Measurements from ENCODE around the gene KCNQ5. TPM values are rescaled to one million over a fixed set of nuclear protein-coding genes. Genes with fewer than 3 reads are reported as not detected.
"Not testable (repeated sequence)": the region's sequence is repeated elsewhere in the genome, so short reads cannot be mapped to it uniquely, and the experiment has no call there.

Gene KCNQ5
- total RNA-seq (2014; rRNA removed; shearing (Covaris generic)): 13.9 and 24.1 TPM in 2 replicates
- polyA plus RNA-seq (2015; cell fraction: cytosol; rRNA removed): 21.7 and 38.0 TPM in 2 replicates
- 13.5 and 16.7 TPM in 2 replicates for polyA plus RNA-seq (2015; cell fraction: nucleus; rRNA removed)

DNA sequence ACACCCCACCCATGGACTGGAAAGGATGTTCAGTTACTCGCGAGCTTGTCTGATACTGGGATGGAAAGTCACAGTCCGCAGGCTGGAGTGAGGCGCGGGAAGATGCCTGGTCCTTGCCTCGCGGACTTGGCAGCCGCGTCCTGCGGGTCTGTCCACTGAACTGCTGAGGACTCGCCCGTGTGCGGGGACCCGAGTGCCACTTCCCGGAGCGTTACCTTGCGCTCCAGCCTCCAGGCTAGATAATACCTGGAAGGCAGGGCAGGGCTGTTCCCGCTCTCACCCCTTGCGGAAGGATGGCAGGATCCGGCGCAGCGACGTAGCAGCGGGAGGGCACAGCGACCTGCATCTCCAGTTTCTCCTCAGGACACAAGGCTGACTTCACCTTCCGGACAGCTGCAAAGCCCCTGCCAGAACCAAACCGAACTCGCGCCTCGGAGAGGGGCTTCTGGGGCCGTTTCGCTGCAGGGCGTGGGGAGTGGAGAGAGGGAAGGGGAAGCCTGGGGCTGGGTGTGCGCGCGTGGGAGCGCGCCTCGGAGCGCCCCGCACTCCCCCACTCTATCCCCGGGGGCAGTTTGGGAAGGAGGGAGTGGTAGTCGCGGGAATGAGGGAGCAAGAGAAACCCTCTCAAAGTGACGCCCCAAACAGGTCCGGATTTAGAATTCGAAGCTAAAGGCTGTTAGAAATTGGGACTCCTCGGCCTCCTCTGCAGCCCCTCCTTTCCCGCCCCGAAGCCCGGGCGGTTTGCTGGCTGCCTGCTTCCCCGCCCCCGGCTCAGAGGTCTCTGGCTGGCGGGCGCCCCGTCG, at the start of gene KCNQ5:
TSS of gene KCNQ5 (plus strand) at position 774 of the 803 bp plus-strand sequence.
- DNase-seq (ENCODE audit: low read depth, low spot score): no peak
- in situ Hi-C loops (cut with HindIII; ENCODE audit: low pct_unique_long_range_greater_than_20kb, low sequenced_read_pairs): loop anchor here (25.0 kb wide), 1 partner anchor 516 kb away; no protein-coding TSS in a partner anchor

DNA sequence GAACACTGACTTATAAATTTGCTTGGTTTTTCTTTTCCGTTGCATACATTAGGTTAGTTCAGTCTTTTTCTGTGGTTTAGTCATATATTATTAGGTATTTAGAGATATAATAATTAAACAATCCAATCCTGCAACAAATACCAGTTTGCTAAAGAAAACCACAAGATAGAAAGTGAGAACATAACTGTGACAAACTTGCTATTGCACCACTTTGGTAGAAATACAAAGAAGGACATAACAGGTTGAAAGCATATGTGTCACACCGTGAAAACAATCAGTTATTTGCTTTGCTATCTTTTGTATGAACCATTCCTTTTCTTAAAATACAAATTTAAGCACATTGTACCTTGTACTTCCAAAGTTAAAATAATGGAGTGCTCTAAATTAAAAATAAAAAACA, 42.0 kb upstream of the KCNQ5 start:
- in situ Hi-C loops (cut with HindIII; ENCODE audit: low pct_unique_long_range_greater_than_20kb, low sequenced_read_pairs): no loop called here
- DNase-seq (ENCODE audit: low read depth, low spot score): no peak

DNA sequence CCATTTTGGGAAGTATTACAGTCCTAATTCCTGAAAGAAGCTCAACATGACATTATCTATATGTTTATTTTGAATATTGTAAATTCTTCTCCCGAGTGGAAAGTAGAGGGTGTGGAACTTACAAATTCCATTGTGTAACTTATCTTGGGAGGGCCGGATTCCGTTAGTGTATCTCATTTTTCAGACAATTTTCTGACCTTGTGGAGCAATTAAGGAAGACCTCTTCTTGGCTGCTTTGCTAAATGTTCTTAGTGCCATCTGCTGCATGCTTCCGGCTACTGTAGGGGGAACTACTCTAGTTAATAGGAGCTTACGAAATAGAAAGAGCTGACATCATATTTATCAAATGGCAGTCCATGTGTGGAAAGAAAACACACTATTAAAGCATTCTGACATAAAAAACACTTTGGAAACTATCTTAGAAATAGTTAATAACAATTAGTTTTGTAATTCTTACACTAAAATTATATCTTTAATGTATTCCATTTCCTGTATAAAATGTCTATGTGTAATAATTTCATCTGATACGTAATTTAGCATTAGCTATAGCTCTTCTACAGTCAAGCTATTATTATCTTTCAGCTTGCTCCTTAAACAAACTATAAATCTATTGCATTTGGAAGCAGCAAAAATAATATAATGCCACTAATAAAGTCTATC, 41.5 kb upstream of the KCNQ5 start:
- peak; percentile 76 for DNase-seq (ENCODE audit: low read depth, low spot score)

DNA sequence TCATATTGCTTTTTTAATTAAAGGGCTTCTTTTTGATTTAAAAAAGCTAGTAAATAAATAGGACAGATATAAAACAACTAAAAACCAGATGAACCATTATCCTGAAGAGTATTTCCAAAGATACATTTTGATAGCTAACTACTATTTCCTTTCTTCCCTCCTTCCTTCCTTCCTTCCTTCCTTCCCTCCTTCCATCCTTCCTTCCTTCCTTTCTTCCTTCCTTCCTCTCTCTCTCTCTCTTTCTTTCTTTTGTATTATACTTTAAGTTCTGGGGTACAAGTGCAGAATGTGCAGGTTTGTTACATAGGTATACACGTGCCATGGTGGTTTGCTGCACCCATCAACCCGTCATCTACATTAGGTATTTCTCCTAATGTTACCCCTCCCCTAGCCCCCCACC, 40.9 kb upstream of the KCNQ5 start:
- DNase-seq (ENCODE audit: low read depth, low spot score); in situ Hi-C loops (cut with HindIII; ENCODE audit: low pct_unique_long_range_greater_than_20kb, low sequenced_read_pairs): not testable (repeated sequence)

More for the DNA sequence above, 41.5 kb upstream of the KCNQ5 start:
- in situ Hi-C loops (cut with HindIII; ENCODE audit: low pct_unique_long_range_greater_than_20kb, low sequenced_read_pairs): no loop called here

DNA sequence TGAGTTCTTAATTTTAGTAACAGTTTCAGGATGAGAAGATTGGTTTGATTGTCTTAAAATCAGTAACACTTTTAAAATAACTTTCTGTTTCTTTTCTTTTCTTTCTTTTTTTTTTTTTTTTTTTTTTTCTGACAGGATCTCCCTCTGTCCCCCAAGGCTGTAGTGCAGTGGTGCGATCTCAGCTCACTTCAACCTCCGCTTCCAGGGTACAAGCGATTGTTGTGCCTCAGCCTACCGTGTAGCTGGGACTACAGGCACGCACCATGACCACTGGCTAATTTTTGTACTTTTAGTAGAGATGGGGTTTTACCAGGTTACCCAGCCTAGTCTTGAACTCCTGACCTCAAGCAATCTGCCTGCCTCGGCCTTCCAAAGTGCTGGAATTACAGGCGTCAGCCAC, 33.7 kb upstream of the KCNQ5 start:
- DNase-seq (ENCODE audit: low read depth, low spot score): no peak
- in situ Hi-C loops (cut with HindIII; ENCODE audit: low pct_unique_long_range_greater_than_20kb, low sequenced_read_pairs): no loop called here

DNA sequence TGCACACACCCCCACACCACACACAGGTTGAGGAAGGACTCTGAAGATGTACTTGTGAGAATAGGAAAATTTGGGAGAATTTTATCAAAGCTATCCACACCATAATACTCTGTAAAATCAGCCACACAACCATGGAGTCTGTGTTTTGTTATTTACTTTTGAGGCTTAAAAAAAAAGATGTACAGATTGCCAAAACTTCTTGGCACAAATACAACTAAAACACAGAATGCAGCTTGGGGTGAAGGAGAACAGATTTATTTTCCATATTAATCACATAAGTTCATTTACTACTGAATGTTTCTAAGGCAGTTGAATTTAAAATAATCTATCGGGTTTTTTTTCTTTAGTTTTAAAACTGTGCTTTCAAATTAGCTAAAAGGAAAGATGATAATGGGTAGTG, 32.8 kb upstream of the KCNQ5 start:
- no peak for DNase-seq (ENCODE audit: low read depth, low spot score)
- in situ Hi-C loops (cut with HindIII; ENCODE audit: low pct_unique_long_range_greater_than_20kb, low sequenced_read_pairs): no loop called here

DNA sequence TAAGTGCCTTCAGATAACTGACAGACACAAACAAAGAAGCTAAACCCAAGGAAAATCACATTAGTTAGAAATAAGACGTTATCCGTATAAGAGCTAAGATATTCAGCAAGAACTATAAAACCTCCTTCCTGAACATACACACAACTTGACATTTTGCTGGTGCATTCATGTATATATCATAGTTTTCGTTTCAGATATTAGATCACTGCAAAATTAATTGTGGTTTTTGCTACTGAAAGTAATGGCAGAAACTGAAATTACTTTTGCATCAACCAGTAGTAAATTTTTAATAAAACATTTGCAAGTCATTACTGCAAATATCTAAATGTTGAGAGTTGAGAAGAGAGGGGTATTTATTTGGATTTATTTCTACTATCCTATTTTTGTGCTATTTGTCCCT, 26.1 kb upstream of the KCNQ5 start:
- no peak for DNase-seq (ENCODE audit: low read depth, low spot score)
- in situ Hi-C loops (cut with HindIII; ENCODE audit: low pct_unique_long_range_greater_than_20kb, low sequenced_read_pairs): no loop called here

DNA sequence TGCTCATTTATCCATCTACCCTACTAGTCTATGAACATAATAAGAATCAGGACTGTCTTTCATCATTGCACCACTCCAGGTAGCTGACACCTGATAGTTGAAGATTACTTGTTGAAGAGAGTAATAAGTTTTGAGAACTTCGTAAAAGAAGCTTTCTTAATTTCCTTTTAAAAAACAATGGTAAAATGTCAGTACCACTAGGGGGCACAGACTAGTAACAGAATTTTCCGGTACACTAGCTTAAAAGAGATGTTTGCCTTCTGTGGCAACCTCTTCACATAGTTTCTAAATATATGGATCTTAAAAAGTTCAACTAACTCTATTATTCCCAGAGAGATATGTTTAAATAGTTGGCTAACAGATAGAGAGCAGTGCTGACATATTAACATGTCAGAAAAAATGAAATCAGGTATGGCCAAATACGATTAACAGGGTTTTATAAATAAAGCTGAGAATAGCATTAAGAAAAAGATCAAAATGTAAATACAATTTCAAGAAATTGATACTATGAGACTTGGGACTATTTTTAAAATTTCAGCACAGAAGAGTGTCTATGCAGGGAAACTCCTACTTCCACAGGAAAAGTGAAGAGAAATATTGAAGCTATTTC, 5.4 kb upstream of the KCNQ5 start:
- peak; percentile 62 for DNase-seq (ENCODE audit: low read depth, low spot score)
- in situ Hi-C loops (cut with HindIII; ENCODE audit: low pct_unique_long_range_greater_than_20kb, low sequenced_read_pairs): loop anchor here (25.0 kb wide), 1 partner anchor 521 kb away; no protein-coding TSS in a partner anchor

DNA sequence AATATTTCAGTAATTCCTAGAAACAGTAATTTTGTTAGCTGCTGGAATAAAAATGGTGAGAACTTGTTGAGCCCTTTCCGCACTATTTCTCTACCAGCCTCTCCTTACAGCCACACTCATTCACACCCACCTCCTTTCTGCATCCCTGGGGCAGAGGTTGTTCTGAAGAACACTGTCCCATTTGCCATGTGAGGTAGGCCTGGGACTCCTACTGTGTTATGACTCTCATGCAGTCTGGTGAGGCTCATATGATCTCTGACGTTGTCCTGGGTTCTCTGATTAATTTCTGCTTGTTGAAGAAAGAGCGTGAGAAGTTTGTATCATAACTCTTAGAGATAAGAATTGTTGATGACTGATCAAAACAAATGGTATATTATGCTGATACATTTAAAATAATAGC, 4.1 kb upstream of the KCNQ5 start:
- DNase-seq (ENCODE audit: low read depth, low spot score): peak; percentile 98
- in situ Hi-C loops (cut with HindIII; ENCODE audit: low pct_unique_long_range_greater_than_20kb, low sequenced_read_pairs): loop anchor here (25.0 kb wide), 1 partner anchor 520 kb away; no protein-coding TSS in a partner anchor

DNA sequence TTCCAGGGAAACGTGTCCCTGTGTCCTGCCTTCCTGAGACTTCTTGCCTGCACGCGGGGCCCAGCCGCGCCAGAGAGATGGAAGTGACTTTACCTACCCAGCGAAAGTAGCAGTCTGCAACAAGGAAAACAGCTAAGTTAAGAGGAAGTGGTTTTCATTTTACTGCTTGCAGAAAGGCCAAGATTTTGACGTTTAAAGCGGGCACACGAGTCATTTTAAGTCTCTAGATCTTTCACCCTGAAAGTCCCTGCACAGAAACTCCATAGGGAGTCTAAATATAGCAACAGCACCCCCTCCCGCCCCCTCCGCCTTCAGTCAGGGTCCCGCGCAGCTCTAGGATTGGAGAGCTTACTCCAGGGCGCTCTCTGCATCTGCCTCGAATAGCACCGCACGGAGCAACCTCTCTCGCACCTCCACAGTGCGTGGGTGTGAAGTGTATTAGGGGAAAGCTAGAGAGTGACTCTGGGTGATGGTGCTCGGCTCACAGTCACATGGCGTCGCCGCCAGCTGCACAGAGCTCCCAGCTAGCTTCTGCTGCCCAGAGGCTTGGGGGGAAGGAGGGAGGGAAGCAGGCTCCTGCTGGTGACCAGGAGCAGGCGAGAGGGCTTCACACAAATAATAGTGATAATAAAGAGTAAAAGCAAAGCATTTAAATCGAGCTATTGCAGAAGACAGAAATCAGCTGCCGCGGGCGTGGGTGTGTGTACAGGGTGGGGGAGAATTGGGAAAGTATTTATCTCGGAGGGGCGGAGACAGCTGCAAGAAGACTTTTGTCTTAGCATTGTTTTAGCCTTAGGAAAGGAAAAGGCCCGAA, 1.8 kb upstream of the KCNQ5 start:
- DNase-seq (ENCODE audit: low read depth, low spot score): no peak
- in situ Hi-C loops (cut with HindIII; ENCODE audit: low pct_unique_long_range_greater_than_20kb, low sequenced_read_pairs): loop anchor here (25.0 kb wide), 1 partner anchor 517 kb away; no protein-coding TSS in a partner anchor

DNA sequence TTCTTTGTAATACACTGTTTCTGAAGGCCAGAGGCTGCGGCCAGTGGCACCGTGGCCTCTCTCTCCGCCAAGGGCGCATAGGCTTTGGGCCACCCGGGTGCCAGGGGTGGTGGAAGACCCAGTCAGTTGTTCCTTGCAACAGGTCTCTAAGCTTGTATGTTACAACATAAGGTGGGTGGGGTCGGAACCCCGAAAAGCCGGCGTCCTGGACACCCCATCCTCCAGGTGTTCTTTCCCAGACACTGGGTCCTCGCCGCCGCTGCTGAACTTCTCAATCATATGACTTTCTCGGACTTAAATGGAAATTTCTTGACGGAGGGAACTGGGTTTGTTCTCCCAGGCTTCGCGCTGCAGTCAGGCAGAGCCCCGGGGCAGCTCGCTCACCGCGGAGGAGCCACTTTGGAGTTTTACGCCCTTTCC, 983 bp upstream of the KCNQ5 start:
- DNase-seq (ENCODE audit: low read depth, low spot score): no peak
- in situ Hi-C loops (cut with HindIII; ENCODE audit: low pct_unique_long_range_greater_than_20kb, low sequenced_read_pairs): loop anchor here (25.0 kb wide), 1 partner anchor 516 kb away; no protein-coding TSS in a partner anchor

DNA sequence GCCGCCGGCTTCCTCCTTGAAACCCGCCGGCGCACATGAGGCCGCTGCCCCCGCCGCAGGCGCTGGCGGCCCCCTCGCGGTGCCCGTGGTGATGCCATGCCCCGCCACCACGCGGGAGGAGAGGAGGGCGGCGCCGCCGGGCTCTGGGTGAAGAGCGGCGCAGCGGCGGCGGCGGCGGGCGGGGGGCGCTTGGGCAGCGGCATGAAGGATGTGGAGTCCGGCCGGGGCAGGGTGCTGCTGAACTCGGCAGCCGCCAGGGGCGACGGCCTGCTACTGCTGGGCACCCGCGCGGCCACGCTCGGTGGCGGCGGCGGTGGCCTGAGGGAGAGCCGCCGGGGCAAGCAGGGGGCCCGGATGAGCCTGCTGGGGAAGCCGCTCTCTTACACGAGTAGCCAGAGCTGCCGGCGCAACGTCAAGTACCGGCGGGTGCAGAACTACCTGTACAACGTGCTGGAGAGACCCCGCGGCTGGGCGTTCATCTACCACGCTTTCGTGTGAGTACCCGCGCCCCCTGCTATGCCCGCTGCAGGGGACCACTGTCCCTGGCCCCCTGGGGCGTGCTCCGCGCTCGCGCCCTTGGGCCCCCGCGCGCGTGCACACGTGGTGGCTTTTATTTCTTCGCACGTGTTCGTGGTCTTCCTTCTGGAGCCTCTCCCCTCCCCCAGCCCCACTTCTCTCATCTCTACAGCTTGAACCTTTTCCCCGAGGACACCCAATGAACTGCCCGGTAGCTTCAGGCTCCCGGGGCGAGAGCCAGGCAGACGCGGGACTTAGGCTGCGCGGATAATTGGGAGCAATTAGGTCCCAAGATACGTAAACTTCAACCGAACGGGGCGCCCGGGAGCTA, 453 bp downstream of the KCNQ5 start:
- peak; percentile 72 for DNase-seq (ENCODE audit: low read depth, low spot score)
- in situ Hi-C loops (cut with HindIII; ENCODE audit: low pct_unique_long_range_greater_than_20kb, low sequenced_read_pairs): loop anchor here (25.0 kb wide), 1 partner anchor 515 kb away; no protein-coding TSS in a partner anchor

DNA sequence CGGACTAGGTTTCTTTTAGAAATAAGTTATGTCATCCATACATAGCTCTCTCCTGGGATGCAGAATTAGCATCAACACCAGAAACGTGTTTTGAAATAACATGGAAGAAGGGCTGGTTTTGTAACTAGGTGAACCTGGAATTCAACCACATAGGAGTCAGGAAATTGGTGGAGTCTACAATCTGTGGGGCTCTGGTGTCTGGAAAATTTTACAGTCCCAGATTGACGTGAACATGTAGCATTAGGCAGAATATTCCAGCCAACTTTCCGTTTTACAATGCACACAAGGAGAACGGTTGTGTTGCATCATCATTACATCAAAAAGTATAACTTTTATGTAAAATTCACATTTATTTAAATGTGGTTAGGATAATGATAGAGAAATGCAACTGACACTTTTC, 1.9 kb downstream of the KCNQ5 start:
- in situ Hi-C loops (cut with HindIII; ENCODE audit: low pct_unique_long_range_greater_than_20kb, low sequenced_read_pairs): loop anchor here (25.0 kb wide), 1 partner anchor 513 kb away; no protein-coding TSS in a partner anchor

DNA sequence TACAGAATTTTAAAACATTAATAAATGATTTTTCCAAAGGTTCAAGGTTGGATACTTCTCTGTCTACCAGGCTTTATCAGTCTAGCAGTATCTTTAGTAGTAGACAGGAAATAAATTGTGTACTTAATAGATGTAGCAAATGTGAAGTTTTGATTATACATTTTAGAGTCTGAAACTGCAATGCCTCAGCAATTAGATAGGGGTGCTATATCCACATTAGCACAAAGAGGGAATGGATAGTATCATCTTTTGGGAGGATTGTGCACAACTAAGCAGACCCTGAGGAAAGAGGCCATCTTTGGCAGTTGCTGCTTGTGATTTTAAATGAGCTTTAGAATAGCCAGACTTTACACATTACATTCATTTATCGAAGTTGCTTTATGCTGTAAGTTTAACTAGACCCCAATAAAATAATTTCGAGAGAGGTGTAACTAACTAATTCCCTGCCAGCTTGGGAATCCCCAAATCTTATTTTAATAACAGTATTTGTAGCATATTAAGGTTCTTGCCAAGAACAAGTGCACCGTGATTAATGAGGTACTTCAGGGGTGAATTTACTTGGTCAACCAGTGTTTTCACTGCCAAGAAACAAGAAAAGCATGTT, 2.8 kb downstream of the KCNQ5 start:
- DNase-seq (ENCODE audit: low read depth, low spot score): peak; percentile 83
- in situ Hi-C loops (cut with HindIII; ENCODE audit: low pct_unique_long_range_greater_than_20kb, low sequenced_read_pairs): loop anchor here (25.0 kb wide), 1 partner anchor 513 kb away; no protein-coding TSS in a partner anchor

More for the DNA sequence above, 1.9 kb downstream of the KCNQ5 start:
- peak; percentile 47 for DNase-seq (ENCODE audit: low read depth, low spot score)

DNA sequence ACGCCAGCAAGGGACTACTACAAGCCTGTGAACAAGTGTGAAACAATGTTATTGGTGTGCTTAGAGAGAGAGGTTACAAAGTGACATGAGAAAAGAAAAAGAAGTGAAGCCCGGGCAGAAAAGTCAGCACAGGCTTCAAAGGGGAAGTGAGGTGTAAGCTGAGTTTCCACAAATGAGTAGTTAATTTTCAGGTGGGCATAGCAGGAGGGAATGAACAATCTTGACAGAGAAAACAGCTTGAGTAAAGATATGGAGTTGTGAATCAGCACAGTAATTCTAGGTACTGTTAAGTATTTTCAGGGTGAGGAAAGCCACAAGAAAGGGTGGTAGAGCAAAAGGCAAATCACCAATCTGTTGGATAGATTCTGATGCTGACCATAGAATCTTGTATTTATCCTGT, 4.3 kb downstream of the KCNQ5 start:
- no peak for DNase-seq (ENCODE audit: low read depth, low spot score)
- in situ Hi-C loops (cut with HindIII; ENCODE audit: low pct_unique_long_range_greater_than_20kb, low sequenced_read_pairs): no loop called here

DNA sequence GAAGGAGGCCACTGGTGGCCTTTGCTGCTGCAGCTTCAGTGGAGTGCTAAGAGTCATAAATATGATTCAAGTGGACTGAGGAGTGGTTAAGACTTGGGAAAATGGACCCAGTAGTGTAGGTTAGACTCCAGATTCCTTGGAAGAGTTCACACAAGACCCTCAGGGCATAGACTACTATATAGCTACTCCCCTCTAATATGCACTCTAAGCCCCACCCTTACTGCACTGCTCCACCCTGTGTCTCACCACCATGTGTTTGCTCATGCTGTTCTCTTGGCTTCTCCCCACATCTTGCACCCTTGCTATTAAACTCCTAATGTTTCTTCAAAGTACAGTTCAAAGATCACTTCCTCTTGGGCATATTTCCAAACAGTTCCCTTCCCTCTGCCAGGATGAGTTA, 5.7 kb downstream of the KCNQ5 start:
- no peak for DNase-seq (ENCODE audit: low read depth, low spot score)
- in situ Hi-C loops (cut with HindIII; ENCODE audit: low pct_unique_long_range_greater_than_20kb, low sequenced_read_pairs): no loop called here

All from SK-MEL-5 (cell line).